HG02678 (cell line): ENCODE results near the gene SLC37A1.

Source experiments
- ATAC-seq: cut with Tn5 transposase; IDR thresholded peaks from one replicate; pipeline ENCODE4 v1.9.1; 2021; ENCODE audit warnings: mild to moderate bottlenecking, moderate library complexity; ENCODE audit not compliant: unreplicated experiment

The SLC37A1 gene

GRCh38 chr21:42558846-42559245, 45.2 kb downstream of the SLC37A1 start:
- no peak for ATAC-seq

- no peak for ATAC-seq
Observed at GRCh38 chr21:42559326-42559725, 45.7 kb downstream of the SLC37A1 start.

GRCh38 chr21:42560517-42561179, 47.0 kb downstream of the SLC37A1 start:
- no peak for ATAC-seq

GRCh38 chr21:42561762-42562650, 48.4 kb downstream of the SLC37A1 start:
- ATAC-seq, result no peak

DNA sequence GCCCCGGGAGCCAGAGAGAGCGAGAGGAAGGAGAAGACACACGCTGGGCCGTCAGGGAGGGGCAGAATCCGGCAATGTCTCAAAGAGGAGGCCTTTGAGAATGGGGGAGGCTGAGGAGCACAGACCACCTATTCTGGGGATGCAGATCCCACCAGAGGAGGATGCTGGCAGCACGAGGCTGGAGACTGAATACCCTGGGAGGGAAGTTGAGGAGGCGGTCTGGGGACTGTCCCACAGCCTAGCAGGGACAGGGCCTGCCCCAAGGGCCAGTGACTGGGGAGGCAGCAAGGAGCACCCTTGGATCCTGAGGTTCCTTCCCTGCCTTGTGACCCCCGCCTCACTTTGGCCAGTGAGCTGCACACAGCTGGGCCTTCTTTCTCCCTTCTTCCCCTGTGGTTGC, 49.2 kb downstream of the SLC37A1 start:
- no peak for ATAC-seq

DNA sequence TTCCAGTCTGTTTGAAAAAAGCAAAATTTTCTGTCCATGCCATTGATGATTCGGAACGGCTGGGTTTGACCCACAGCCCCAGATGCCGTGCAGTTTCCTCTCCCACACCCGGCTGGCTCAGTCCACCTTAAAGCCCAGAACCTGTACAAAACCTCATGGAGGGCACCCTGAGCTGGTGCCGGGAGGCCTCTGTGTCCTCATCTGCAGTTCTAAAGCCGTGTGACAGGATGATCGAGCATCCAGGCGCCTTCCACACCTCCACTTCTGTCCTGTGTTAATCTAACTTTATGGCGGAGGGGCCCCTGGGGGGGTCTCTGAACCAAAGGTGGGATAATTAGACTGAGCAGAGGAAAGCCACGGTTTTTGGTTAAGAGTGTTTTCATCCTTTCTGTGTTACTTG, 49.6 kb downstream of the SLC37A1 start:
- no peak for ATAC-seq

DNA sequence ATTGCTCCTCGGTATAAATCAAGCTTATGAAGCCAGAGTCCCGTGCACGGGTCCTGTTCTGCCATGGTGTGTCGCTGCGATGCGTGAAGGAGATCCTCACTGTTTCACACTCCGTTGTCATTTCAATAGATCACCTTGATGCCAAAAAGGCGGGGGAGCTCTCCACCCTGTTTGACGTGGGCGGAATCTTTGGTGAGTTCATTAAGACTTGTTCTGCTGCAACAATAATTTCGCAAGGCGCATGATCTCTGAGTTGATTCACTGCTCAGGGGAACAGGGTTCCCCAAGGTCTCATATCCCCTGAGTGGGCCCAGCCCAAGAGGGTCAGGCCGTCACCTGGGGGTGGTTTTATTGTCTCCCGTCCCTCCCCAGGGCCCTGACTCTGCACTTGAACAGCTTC, 50.0 kb downstream of the SLC37A1 start:
- no peak for ATAC-seq

GRCh38 chr21:42564561-42564971, 50.9 kb downstream of the SLC37A1 start:
- ATAC-seq, result no peak

DNA sequence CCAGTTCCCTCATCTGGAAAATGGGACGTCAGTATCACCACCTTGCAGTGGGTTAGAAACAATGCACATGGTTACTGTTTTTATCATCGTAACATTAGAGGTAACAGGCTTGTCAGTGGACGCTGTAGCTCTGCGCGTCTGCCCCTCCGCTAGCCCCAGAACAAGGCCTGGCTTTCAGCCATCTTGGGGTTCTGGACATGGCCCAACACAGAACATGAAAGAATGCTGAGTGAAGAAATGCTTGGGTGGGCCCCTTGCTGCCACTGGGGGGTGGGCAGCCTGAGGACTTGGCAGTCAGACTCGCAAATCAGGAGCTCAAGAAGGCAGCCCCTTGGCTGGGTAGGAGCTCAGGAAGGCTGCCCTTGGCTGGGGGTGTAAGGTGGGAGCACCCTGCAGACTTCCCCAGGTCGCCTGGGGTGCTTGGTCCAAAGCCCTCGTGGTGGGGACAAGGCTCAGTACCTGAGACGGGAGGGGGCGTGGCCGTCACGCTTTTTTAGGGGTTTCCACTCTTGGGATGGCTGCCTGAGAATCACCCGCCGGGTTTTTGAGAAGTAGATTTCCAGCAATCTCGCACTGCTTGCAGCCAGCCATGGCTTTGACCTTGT, 51.7 kb downstream of the SLC37A1 start:
- no peak for ATAC-seq

DNA sequence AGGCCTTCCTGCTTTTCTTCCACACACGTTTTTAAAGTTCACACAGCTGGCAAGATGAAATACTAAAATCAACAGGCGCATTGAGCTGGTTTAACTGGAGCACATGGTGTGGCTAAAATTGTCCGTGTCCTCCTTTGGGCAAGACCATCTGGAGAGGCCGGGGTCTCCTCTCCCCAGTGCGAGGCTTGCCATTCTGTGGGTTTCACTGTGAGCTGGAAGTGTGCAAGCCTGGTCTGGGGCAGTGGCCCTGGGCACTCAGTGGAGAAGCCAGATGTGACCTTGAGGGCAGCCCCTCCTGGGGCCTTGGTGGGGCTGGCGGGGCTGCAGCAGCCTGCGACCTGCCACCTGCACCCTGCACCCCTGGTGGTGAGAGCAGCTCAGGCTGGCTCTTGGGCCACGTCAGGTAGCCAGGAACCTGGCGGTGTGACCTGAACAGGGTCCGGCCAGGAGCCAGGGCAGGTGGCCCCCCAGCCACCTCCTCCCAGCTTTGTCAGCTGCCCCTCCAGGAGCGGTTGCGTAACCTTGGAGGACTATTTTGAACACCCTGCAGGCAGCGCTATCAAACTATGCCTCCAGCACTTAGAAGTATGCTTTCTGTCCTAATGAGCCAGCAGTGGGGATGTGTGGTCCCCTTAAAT, 52.4 kb downstream of the SLC37A1 start:
- ATAC-seq, result no peak

GRCh38 chr21:42566524-42567213, 53.0 kb downstream of the SLC37A1 start:
- no peak for ATAC-seq

DNA sequence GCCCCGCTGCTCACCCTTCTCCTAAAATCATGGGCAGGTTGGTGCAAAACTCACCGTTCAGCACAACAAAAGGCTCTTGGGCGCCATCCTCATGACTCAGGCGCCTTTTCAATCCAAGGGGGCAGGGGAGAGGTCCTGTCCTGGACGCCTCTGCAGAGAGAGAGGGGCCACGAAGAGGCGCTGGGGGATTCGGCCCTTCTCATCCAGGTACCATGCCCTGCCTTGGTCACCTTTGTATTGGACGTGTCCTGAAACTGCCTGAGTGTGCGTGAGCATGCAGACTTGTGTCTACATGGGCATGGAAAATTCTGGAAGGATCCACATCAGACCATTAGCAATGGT, 53.5 kb downstream of the SLC37A1 start:
- ATAC-seq, result no peak

DNA sequence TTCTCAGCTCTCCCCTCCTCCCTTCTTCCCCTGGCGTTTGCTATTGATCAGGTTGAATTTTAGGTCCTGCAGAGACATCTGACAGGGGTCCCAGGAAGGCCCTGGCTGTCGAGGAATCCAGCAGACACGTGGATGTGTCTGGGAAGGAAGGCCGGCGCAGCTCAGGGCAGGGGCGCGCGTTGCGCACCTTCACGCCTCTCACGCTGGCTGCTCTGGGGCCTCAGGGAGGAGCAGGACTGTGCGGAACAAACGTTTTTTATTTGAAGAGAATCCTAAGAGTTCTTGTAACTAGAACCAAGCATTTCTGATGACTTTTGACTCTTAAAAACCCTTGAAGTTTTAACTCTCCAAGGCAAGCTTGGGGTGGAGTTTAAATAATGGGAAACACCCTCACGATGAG, 54.2 kb downstream of the SLC37A1 start:
- ATAC-seq, result no peak

GRCh38 chr21:42568376-42568775, 54.7 kb downstream of the SLC37A1 start:
- ATAC-seq, result no peak

DNA sequence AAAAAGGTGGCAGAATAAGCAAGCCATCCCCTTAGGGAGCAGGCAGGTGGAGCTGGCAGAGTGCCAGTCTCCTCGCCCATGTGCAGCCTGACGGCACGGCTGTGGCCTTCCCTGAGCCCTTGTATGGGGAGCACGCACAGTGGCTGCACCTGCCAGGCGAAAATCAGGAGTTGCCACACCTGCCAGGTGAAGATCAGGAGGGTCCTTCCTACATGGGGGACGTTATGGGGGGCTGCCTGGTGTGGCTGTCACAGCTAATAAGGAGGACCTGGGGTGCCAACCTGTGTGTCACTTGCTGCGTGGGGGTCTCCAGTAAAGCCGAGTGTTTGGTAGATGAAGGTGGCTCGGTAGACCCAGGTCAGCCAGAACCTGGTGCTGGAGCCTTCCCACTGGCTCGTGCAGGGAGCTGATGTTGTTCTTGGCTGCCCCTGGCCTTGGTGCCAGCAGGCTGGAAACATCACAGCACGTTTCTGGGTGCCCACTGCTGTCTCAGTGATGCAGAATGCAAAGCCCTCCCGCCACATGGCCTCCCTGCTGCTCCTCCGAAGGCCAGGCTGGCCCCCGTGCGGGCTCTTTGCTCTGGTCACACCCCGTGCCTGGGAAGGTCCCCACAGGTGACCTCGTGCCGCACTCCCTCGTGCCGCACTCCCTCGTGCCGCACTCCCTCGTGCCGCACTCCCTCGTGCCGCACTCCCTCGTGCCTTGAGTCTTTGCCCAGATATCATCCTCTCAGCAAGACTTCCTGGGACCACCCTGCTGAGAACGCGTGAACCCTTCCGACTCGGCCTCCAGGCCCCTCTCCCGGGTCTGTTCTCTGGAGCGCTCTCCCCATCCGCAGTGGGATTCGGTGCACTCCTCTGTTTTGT, 55.4 kb downstream of the SLC37A1 start:
- no peak for ATAC-seq

DNA sequence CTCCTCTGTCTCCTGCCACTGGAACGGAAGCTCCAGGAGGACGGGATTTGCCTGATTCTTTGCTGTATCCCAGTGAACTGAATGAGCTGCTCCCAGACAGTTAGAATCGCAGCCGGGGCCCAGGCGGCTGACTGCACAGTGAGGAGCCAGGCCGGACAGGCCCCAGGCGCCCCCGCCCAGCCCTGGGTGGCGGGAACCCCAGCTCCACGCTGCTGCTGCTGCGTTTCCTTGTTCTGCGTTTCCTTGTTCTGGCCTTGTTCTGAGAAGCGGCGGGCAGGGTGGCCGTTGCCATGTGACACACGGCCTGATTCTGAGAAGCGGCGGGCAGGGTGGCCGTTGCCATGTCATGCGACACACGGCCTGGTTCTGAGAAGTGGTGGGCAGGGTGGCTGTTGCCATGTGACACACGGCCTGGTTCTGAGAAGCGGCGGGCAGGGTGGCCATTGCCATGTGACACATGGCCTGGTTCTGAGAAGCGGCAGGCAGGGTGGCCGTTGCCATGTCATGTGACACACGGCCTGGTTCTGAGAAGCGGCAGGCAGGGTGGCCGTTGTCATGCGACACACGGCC, 56.2 kb downstream of the SLC37A1 start:
- no peak for ATAC-seq

GRCh38 chr21:42570362-42570761, 56.7 kb downstream of the SLC37A1 start:
- ATAC-seq, result no peak

DNA sequence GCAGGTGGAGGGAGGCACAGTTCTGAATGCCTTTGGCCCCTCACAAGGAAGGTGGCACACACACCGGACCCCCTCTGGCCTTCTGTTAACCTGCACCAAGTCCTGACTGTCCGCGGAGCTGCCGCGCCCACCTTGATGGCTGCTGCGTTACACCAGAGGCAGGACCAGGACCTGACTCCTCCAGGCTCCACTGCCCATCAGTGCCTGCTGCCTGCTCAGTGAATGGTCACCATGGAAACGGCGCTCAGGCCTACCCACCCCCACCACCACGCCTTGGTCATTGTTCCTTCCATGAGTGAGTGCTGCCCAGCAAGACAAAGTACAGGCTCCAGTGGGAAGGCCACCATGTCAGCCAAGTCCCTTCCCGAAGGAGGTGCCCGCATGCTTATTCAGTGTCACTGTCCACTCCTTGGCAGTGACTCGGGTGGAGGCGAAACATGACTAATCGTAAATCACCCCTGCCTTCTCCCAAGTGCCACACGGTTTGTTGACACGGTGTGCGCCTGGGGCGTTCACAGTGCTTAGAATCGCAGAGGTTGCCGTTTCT, 57.3 kb downstream of the SLC37A1 start:
- no peak for ATAC-seq

- ATAC-seq, result no peak
Observed at GRCh38 chr21:42571391-42572150, 57.9 kb downstream of the SLC37A1 start.
